HTR-8/SVneo (cell line): Measurements from ENCODE around the gene RCAN3.
"Not testable (repeated sequence)": the region's sequence is repeated elsewhere in the genome, so short reads cannot be mapped to it uniquely, and the experiment has no call there.

Experiments used
- DNase-seq: peaks from one replicate; pipeline ENCODE4 v3.0.0; 2011; ENCODE audit warnings: low spot score, mixed read lengths; ENCODE audit not compliant: insufficient read length
- FAIRE-seq: peaks from 2 replicates; lab custom pipeline; 2011; peaks lifted over from hg19 to GRCh38; lab: Jason Lieb, UNC

Gene RCAN3

GRCh38 chr1:24541711-24542346, 39.2 kb downstream of the RCAN3 start:
- DNase-seq (no peak), FAIRE-seq (no peak)

DNA sequence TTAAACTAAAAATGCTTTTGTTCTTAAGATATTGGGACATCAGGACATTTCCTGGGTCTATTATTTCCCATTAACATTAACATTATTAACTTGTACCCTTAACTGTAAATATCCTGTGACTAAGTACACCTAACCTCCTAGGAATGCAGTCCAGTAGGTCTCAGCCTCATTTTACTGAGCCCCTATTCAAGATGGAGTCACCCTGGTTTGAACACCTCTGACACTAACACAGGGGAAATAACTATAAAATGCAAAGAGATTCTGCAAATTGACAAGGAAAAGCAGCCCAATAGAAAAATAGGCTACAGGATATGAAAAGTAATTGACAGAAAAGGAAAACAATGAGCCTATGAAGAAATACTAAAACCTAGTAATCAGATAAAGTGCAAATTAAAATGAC, 41.6 kb downstream of the RCAN3 start:
- FAIRE-seq = no peak
- no peak for DNase-seq

DNA sequence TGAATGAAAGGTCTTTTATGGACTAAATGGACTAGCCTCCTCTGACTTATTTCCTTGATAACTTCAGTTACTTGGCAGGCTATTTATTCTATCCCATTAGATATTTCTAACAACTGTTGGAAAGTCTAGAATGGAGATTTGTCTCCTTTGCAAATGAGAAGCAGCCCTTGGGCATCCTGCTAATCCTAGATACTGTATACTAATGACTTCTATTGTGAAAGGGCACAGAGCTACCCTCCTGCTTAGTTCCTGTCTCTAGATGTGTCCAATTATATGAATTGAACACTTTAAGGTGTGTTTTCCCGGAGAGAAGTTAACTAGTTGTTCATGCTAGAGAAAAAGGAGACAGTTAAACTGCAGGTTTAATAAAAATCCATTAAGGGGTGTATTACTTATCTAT, 43.0 kb downstream of the RCAN3 start:
- DNase-seq = no peak
- no peak for FAIRE-seq

DNA sequence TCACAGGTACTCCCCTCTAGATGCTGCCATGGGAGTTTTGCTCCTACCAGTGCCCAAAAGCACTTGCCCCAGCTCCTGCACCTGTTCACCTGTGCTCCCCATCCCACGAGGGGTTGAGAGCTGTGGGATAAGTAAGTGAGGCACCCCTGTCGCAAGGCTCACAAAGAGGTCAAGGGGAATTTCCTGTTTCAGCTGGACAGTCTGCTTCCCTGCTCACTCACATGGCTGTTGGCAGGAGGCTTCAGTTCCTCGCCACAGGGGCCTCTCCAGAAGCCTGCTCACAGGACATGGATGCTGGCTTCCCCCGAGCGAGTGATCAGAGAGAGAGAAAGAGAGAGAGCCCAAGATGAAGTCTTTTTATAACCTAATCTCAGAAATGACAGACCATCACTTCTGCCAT, 44.6 kb downstream of the RCAN3 start:
- FAIRE-seq (no peak), DNase-seq (no peak)

- no peak for DNase-seq
- FAIRE-seq = no peak
Measured at GRCh38 chr1:24548070-24548469, 45.4 kb downstream of the RCAN3 start.

DNA sequence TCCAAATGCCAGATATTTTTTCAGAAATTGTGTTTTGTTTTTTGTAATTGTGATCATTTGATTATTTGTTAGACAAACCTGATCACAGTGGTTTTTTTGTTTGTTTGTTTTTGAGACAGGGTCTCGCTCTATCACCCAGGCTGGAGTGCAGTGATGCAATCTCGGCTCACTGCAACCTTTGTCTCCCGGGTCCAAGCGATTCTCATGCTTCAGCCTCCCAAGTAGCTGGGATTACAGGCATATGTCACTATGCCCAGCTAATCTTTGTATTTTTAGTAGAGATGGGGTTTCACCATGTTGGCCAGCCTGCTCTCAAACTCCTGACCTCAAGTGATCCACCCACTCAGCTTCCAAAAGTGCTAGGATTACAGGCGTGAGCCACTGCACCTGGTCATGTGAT, 46.6 kb downstream of the RCAN3 start:
- FAIRE-seq, DNase-seq: not testable (repeated sequence)

- peak; percentile 33 for FAIRE-seq
- no peak for DNase-seq
Measured at GRCh38 chr1:24551290-24551959, 48.8 kb downstream of the RCAN3 start.

GRCh38 chr1:24551960-24552571, 49.4 kb downstream of the RCAN3 start:
- DNase-seq (no peak), FAIRE-seq (no peak)

DNA sequence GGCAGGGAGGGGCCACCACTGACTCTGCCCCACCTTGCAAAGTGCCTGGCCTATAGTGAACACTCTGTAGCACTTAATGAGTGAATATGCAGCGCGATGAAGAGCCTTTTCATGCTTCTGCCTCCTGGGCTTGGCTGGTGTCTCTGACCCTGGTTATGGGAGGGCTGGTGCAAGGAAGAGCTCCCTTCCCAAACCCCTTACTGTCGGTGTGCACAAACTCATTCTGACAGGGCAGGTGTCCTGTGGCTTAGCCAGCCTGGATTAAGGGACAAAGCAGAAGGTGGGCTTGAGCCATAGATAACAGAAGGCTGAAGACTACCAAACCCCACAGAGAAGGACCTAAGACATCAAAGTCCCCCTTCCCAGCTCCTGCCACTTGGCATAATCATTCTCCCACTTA, 51.3 kb downstream of the RCAN3 start:
- FAIRE-seq (no peak), DNase-seq (no peak)

DNA sequence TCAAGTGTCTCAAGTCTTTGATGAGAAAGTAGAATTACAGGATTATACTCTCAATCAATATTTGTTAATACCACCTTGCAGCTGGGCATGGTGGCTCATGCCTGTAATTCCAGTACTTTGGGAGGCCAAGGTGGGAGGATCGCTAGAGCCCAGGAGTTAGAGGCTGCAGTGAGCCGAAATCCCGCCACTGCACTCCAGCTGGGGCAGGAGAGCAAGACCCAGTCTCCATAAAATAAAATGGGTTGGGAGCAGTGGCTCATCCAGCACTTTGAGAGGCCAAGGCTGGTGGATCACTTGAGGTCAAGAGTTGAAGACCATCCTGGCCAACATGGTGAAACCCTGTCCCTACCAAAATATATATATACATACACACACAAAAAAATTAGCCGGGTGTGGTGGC, 52.1 kb downstream of the RCAN3 start:
- DNase-seq (no peak), FAIRE-seq (no peak)

DNA sequence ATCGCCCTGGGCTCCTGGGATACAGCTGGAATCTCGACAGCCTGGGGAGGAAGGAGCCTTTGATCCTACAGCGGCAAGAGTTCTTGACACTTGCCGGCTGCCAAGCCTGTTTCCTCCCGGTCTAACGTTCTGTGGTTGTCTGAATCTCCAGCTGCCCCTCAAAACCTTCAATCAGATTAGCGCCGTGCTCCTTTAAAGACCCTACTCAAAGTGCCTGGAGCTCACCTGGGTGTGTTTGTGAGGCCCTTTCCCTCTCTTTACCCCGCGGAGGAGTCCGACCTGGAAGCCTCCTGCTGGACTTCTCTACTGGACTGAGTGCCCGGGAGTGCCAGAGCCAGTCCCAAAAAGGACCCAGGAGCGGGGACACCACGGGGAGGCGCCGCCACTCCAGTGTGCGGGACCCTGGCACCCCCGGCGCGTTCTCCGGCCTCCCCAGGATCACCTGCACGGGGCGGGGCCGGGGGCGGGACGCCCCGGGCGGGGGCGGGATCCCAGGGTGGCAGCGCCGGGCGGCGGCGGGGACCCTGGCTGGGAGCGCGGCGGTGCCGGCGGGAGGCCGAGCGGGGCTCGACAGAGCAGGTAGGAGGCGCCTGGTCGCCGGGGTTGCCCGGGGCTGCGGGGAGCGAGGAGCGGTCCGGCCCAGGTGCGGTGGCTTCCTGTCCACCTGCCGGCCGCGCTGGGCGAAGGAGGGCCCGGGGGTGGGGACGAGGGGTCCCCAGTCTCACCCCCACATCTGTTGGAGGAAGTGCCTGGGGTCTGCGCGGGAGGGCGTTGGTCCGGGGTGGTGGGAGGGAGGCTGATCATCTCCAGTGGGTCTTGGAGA, 53.2 kb downstream of the RCAN3 start, which contains the start of gene NCMAP:
NCMAP (plus strand) TSS at position 497 of the 823 bp plus-strand sequence. CDS start 39,344 bp downstream, outside the sequence.
- FAIRE-seq = no peak
- no peak for DNase-seq

- FAIRE-seq (no peak), DNase-seq (no peak)
Measured at GRCh38 chr1:24556414-24556795, 53.8 kb downstream of the RCAN3 start.

DNA sequence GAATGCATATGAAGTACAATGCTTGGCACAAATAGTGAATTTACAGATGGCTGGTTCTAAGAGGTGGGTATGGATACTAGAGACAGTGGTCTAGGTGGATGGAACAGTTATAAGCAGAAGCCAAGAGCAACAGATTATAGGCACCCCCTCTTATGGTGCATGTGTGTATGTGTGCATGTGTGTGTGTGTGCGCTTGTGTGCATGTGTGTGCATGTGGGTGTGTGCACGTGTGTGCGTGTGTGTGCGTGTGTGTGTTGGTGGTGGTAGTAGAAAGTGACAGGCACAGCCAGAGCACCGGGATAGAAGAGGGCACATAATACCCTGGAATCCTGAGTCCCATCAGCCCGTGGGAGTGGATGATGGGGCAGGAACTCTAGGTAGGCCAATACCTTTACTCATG, 54.6 kb downstream of the RCAN3 start:
- FAIRE-seq = peak; percentile 51
- DNase-seq = no peak

DNA sequence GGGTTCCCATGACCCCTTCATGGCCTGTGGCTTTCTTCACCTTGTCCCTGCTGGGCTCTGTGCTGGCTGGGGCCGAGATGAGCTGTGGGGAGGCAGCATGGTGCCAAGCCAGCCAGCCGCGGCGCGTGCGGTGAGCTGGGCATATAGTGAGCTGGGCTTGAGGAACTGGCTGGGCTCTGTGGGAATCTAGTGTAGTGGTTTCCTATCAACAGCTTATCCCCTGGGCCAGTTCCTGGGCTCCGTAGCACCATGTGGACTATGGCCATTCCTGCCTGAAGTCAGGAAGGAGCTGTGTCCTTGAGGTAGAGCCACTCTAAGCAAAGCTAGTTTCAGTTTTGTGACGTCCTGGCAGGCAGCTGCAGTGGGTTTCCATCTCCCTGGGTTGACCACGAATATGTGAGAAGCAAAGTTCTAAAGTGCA, 55.1 kb downstream of the RCAN3 start:
- FAIRE-seq (no peak), DNase-seq (no peak)

DNA sequence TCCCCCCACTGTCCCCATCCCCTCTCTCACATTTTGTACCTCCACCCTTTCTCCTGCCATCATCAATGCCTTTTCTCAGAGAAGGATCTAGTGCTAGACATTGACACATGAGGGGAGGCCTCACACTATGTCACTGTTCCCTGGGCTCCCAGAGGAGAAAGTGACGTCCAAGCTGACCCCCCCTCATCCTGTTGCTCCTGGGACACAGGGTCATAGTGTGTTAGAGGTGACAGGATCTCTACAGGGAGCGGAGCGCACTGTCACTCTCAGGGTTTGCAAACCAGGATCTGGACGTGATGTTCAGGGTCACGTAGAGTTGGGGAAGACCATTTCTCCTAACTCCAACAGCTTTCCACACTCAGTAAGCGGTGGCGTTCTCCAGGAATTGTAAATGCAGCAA, 55.8 kb downstream of the RCAN3 start:
- FAIRE-seq = no peak
- no peak for DNase-seq

- FAIRE-seq = no peak
- peak; percentile 59 for DNase-seq
Measured at GRCh38 chr1:24558902-24559791, 56.5 kb downstream of the RCAN3 start.

DNA sequence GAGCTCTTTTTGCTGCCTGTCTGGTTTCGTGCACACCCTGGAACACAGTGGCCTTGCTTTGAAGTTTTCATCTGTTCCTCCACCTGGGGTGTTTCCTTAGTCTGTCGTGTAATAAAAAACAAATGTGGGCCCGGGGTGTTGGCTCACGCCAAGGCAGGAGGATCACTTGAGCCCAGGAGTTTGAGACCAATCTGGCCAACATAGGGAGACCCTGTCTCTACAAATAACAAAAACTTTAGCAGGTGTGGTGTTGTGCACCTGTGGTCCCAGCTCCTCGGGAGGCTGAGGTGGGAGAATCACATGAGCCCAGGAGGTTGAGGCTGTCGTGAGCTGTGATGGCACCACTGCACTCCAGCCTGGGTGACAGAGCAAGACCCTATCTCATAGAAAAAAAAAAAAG, 57.7 kb downstream of the RCAN3 start:
- DNase-seq (no peak), FAIRE-seq (no peak)

DNA sequence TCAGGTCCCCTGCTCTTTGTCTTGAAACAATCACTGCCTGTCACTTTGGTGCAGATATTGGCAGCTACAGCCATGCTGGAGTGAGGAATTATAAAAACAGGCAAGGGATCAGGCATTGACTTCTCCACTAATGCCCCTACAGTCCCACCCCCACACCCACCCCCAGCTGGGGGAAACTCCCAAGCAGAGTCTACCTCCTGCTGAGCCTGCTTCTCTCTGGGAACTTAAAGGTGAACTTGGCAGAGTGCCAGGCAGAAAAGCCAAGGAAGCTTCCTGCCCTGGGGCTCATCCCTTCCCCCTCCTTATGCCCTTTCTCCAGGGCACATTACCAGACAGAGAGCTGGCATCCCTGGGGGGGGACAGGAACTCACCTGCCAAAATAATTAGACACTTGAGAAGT, 60.0 kb downstream of the RCAN3 start:
- FAIRE-seq (no peak), DNase-seq (no peak)

DNA sequence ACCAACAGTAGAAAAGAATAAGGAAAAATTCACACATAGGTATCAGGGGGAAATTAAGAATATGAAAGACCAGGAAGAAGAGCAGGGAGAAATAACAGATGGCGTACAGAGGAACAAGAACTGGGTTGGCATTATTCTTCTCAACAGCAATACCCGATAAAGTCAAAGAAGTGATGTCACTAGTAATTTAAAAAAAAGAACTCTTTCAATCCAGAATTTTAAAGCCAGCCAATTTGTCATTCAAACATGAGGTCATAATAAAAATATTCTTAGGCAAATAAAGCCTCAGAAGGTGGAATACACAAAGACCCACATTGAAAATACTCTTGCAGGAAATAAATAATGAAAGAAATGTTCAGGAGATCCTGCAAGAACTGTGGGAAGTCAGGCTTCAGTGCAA, 62.1 kb downstream of the RCAN3 start:
- FAIRE-seq (no peak), DNase-seq (no peak)
